ENCODE data around the gene BRD3OS.

DNA sequence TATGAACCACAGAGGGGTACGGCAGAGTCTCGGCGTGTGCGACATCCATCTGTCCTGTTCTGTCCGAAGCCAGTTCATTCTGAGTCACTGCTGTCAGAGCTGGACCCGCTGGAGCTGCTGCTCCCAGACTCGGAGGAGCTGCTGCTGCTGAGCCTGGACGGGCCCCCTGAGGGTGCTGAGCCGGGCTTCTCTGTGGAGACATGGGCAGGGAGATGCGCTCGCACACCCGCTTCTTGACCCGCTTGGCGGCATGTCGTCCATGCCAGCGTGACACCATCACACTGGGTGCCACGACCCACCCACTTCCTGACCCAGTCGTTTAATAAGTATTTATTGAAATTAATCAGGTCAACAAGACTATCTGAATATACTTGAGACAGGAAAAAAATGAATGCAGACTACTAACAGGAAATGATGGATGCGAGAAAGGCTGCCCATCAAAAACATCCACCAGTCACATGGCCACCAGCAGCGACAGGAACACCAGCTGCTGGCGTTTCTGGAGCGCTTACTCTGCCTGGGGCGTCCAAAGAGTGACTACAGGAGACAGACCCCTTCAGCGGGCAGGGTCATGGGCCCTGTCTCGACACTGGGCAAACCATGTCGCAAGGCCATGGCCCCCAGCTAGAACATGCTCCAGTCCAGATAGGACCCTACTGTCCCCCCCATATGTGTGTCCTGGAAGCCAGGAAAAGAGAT, 8.4 kb downstream of the BRD3OS start:
- TF ChIP-seq, protein P1, sequence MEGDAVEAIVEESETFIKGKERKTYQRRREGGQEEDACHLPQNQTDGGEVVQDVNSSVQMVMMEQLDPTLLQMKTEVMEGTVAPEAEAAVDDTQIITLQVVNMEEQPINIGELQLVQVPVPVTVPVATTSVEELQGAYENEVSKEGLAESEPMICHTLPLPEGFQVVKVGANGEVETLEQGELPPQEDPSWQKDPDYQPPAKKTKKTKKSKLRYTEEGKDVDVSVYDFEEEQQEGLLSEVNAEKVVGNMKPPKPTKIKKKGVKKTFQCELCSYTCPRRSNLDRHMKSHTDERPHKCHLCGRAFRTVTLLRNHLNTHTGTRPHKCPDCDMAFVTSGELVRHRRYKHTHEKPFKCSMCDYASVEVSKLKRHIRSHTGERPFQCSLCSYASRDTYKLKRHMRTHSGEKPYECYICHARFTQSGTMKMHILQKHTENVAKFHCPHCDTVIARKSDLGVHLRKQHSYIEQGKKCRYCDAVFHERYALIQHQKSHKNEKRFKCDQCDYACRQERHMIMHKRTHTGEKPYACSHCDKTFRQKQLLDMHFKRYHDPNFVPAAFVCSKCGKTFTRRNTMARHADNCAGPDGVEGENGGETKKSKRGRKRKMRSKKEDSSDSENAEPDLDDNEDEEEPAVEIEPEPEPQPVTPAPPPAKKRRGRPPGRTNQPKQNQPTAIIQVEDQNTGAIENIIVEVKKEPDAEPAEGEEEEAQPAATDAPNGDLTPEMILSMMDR (IDR thresholded peaks at IDR 0.05), result no peak
- no peak for TF ChIP-seq POLR2A (IDR thresholded peaks at IDR 0.05)
- no peak for TF ChIP-seq EP300 (IDR thresholded peaks at IDR 0.05)

Data from ovary (tissue), 3 donors.